OCI-LY3 (cell line): Measurements from ENCODE around the gene PEMT.

Experiments
- H2AFZ ChIP-seq: fragments of 200-600, 300-600 bp; shearing (Covaris generic); 2 replicates; pipeline ENCODE4 v1.6.0; 2014; ENCODE audit warnings: antibody characterized with exemption, low read depth, low read length
- H3K27ac ChIP-seq: fragments of 200-600, 300-600 bp; sonication (generic); 2 replicates; pipeline ENCODE4 v1.5.1; 2014; ENCODE audit warnings: mild to moderate bottlenecking, low read length, moderate library complexity, mixed read lengths
- H3K27me3 ChIP-seq: fragments of 200-600, 300-600 bp; sonication (generic); 2 replicates; pipeline ENCODE4 v1.6.1; 2014; ENCODE audit warnings: low read depth, low read length, mixed read lengths
- H3K36me3 ChIP-seq: fragments of 200-600, 300-600 bp; sonication (generic); replicated peaks from 2 replicates; pipeline ENCODE3; 2014; ENCODE audit warnings: low read depth, low read length, mixed read lengths
- H3K4me1 ChIP-seq: fragments of 300-600, 200-600 bp; sonication (generic); 2 replicates; pipeline ENCODE4 v1.6.1; 2014; ENCODE audit warnings: low read length, mixed read lengths
- H3K4me2 ChIP-seq: fragments of 200-600, 300-600 bp; sonication (generic); 2 replicates; pipeline ENCODE4 v1.6.1; 2014; ENCODE audit warnings: low read length, mixed read lengths
- H3K4me3 ChIP-seq: fragments of 300-600, 200-600 bp; sonication (generic); 2 replicates; pipeline ENCODE4 v1.5.1; 2014; ENCODE audit warnings: antibody characterized with exemption, mild to moderate bottlenecking, low read length, moderate library complexity
- H3K79me2 ChIP-seq: fragments of 300-600, 200-600 bp; shearing (Covaris generic); 2 replicates; pipeline ENCODE4 v1.6.1; 2014; ENCODE audit warnings: mild to moderate bottlenecking, low read length, mixed read lengths
- H3K9ac ChIP-seq: fragments of 300-600, 200-600 bp; shearing (Covaris generic); 2 replicates; pipeline ENCODE4 v1.6.0; 2014; ENCODE audit warnings: mild to moderate bottlenecking, low read length, moderate library complexity
- H3K9me3 ChIP-seq: fragments of 200-600, 300-600 bp; shearing (Covaris generic); 2 replicates; pipeline ENCODE4 v1.6.1; 2014; ENCODE audit warnings: low read length, mixed read lengths; ENCODE audit not compliant: insufficient read depth
- H4K20me1 ChIP-seq: fragments of 200-600, 300-600 bp; sonication (generic); 2 replicates; pipeline ENCODE4 v1.6.1; 2016; ENCODE audit warnings: low read length, mixed read lengths; ENCODE audit not compliant: insufficient read depth
- CTCF ChIP-seq: fragments of 200-600, 300-600 bp; sonication (generic); IDR thresholded peaks from 2 replicates; pipeline ENCODE4 v1.5.1; 2014; ENCODE audit warnings: antibody characterized with exemption, low read length, low read depth
- EZH2phosphoT487 ChIP-seq: fragments of 200-600 bp; shearing (Covaris generic); IDR thresholded peaks from 2 replicates; pipeline ENCODE4 v1.6.1; 2018; ENCODE audit warnings: antibody characterized with exemption, mixed run types, low read depth

Gene PEMT

DNA sequence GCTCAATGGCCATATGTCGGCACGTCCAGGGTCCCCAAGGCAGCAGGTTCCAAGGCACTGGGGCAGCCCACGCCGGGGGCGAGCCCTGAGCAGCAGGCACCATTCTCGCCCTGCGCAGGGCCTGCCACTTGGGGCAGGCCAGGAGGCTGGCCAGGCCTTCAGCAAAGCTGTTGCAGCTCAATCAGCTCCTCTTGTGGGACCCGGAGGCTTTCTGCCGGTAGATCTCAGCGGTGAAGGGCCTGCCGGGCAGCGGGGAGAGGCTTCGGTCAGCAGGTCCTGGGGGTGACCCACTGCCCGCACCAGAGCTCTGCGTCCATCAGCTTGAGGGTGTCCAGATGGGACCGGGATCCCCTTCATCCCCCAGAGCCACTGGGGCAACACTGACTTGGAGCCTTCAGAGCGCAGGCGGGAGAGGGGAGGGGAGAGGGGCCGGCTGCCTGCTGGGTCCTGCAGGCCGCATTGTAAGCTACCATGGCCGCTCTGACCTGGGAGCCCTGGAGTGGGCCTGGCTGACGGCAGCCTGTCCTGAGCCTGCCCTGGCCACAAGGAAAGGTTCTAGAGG is 85.8 kb downstream of the PEMT start:
- H3K4me2 ChIP-seq = no peak overlapping the region
- no peak overlapping the region for H3K4me3 ChIP-seq
- H3K27me3 ChIP-seq = no peaks in the 10 kb centered on the region
- no peak overlapping the region for H3K27ac ChIP-seq
- H3K9ac ChIP-seq = no peak overlapping the region
- no peaks in the 10 kb centered on the region for H3K36me3 ChIP-seq
- H2AFZ ChIP-seq = no peak overlapping the region
- H3K9me3 ChIP-seq = no peaks in the 10 kb centered on the region
- H3K4me1 ChIP-seq = no peaks in the 10 kb centered on the region
- no peaks in the 10 kb centered on the region for H3K79me2 ChIP-seq
- no peaks in the 10 kb centered on the region for H4K20me1 ChIP-seq
- TF ChIP-seq EZH2phosphoT487 = no peak
- no peak for TF ChIP-seq CTCF

DNA sequence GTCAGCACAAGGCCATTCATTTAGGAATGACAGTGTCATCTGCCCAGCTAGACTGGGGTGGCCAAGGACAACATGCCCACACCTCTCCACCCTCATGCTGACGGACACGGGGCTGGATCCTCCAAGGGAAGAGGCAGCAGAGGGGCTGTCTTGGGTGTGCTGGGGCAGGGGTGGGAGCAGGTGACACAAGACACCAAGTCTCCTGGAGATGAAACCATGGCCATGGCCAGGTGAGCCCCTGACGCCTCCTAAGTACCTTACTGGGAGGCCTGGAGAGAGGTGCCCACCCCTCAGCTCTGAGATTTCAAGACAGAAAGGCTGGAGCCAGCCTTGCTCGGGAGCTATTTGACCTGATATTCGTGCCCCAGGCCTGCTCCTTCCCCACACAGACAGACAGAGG is 86.4 kb downstream of the PEMT start:
- Histone ChIP-seq H3K4me3 (no peak overlapping the region), H3K27ac (no peak overlapping the region), H3K27me3 (no peaks in the 10 kb centered on the region), H3K79me2 (no peaks in the 10 kb centered on the region), H3K4me2 (no peak overlapping the region), H3K9ac (no peak overlapping the region), H3K36me3 (no peaks in the 10 kb centered on the region), H2AFZ (no peak overlapping the region), H3K9me3 (no peaks in the 10 kb centered on the region), H4K20me1 (no peaks in the 10 kb centered on the region), H3K4me1 (no peaks in the 10 kb centered on the region)
- no peak for TF ChIP-seq CTCF
- TF ChIP-seq EZH2phosphoT487 = no peak

- H3K4me2 ChIP-seq = no peak overlapping the region
- no peak overlapping the region for H3K27ac ChIP-seq
- no peaks in the 10 kb centered on the region for H3K4me1 ChIP-seq
- H3K36me3 ChIP-seq = no peaks in the 10 kb centered on the region
- H3K27me3 ChIP-seq = no peaks in the 10 kb centered on the region
- no peaks in the 10 kb centered on the region for H4K20me1 ChIP-seq
- H3K4me3 ChIP-seq = no peak overlapping the region
- H3K9me3 ChIP-seq = no peaks in the 10 kb centered on the region
- H3K79me2 ChIP-seq = no peaks in the 10 kb centered on the region
- H3K9ac ChIP-seq = no peak overlapping the region
- no peak overlapping the region for H2AFZ ChIP-seq
- TF ChIP-seq CTCF (no peak), EZH2phosphoT487 (no peak)
Observed at GRCh38 chr17:17504341-17505140, 87.0 kb downstream of the PEMT start.

- Histone ChIP-seq H3K9ac (no peak overlapping the region), H3K36me3 (no peaks in the 10 kb centered on the region), H3K4me1 (no peaks in the 10 kb centered on the region), H2AFZ (no peak overlapping the region), H3K27me3 (no peaks in the 10 kb centered on the region), H3K79me2 (no peaks in the 10 kb centered on the region), H3K9me3 (no peaks in the 10 kb centered on the region), H3K4me3 (no peak overlapping the region), H3K4me2 (no peak overlapping the region), H4K20me1 (no peaks in the 10 kb centered on the region), H3K27ac (no peak overlapping the region)
- TF ChIP-seq CTCF (no peak), EZH2phosphoT487 (no peak)
Observed at GRCh38 chr17:17503566-17504130, 87.9 kb downstream of the PEMT start.
